SHP77 treated with DMSO at 0.1 percent for 48 hours (cell line): ENCODE data around the gene NANP.
"Not testable (repeated sequence)": the region's sequence is repeated elsewhere in the genome, so short reads cannot be mapped to it uniquely, and the experiment has no call there.

ENCODE experiments used
- DNase-seq: peaks from one replicate; lab custom pipeline; 2025; lab: John Stamatoyannopoulos, UW

The NANP gene

DNA sequence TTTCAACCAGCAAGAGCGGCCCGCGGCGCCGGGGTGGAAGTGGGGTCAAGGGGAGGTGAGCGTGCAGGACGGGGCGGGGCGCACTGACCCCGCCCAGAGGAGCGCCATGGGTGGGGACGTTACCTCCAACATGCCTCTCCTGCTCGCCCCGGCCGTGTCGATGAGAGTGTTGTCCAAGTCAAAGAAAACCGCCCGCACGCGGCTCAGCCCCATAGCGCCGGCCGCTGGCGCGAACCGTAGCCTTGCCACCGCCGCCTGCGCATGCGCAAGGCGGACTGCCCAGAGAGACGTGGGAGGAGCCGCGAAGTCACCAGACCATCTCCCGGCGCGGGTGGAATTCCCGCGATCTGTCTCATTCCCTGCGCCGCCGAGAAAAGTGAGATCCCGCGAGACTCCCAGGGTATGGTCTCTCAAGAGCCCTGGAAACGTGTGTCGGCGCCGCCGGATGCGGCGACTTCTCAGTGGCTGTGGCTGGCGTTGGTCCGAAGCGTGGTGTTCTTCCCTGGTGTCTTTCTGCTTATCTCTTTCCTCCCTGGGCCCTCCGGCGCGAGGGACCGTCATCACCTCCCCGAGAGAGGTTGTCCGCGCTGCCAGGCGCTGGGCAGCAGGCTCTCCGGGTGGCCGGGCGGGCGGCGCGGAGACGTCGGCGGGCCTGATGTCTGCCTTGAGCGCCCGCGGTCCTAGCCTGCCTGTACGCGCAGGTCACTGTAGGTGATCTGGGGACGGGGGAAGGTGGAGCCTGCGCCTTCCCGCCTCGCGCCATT lies at the start of gene NANP:
NANP (minus strand) TSS at position 279 of the 764 bp plus-strand sequence; CDS start at position 213, 66 bp downstream.
- DNase-seq: peak; percentile 99

DNA sequence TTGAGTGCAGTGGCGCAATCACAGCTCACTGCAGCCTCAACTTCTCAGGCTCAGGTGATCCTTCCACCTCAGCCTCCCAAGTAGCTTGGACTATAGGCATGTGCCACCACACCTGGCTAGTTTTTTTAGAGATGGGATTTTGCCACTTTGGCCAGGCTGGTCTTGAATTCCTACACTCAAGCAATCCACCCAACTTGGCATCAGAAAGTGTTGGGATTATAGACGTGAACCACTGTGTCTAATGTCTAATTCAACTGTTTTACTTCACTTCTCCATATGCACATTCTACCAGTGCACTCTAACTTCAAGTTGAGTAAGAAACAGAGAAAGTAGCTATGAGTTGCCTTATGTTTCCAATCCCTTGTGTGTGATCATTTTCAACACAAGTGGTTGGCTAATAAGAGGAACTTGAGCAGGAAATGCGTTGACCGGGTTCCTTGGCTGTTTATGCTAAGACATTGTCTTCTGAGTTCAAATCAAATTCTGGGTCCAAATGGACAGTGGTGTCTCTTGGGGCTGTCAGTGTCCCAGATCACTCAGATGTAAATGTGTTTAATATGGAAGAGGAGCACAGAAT lies 48.9 kb upstream of the NANP start:
- no peak for DNase-seq

- DNase-seq: no peak
Measured at GRCh38 chr20:25669826-25670422, 46.1 kb upstream of the NANP start.

DNA sequence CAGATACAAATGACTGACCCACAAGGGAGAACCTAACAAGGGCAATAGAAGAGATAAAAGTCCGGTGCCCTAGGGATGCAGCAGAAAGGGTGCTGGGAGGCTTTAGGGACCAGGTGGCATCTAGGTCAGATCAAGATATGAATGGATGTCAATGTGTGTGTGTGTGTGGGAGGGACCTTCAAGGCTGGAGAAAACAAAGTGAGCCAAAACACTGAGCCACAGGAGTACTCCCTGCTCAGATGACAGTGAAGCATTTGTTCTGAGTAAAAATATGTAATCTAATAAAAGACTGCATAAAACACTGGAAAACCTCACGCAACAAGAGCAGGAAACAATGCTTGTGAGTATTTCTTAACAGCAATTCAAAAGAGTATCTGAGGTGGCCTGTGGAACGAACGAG lies 44.6 kb upstream of the NANP start:
- DNase-seq: no peak

GRCh38 chr20:25659999-25660398 lies 36.2 kb upstream of the NANP start:
- DNase-seq: no peak

- no peak for DNase-seq
Measured at GRCh38 chr20:25654487-25654886, 30.7 kb upstream of the NANP start.

DNA sequence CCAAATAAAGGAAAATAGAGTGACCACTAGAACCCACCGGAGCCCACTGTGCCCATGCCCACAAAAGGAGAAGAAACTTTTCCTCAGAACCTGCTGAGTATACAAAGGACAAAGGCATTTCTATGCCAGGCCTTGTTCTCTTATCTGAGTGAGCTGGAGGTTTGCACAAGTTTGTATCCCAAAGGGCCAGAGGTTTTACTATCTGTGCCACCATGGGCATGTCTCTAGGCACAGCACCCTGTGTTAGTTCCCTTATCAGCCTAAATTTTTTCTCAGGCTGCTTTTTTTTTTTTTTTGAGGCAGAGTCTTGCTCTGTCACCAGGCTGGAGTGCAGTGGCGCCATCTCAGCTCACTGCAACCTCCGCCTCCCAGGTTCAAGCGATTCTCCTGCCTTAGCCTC lies 29.1 kb upstream of the NANP start:
- DNase-seq: not testable (repeated sequence)

GRCh38 chr20:25644814-25645213 lies 21.0 kb upstream of the NANP start:
- no peak for DNase-seq

- no peak for DNase-seq
Measured at GRCh38 chr20:25643716-25644115, 19.9 kb upstream of the NANP start.

DNA sequence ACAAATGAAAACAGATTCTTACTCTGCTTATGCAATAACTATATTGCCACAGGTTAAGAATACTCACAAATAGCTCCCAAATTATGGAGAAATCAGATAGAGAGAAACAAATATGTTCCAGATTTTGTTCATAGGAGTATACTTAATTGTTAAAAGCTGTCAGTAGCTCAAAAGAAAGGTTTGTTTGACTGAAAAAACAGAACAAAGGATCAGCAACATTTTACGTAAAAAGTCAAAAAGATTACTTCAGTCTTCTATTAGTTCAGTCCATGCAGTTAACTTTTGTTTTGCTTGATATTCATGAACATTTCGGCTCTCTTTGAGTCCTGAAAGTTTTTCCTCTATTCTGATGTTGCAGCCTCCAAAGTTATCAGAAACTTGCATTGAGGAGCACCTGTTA lies 13.4 kb upstream of the NANP start:
- no peak for DNase-seq

DNA sequence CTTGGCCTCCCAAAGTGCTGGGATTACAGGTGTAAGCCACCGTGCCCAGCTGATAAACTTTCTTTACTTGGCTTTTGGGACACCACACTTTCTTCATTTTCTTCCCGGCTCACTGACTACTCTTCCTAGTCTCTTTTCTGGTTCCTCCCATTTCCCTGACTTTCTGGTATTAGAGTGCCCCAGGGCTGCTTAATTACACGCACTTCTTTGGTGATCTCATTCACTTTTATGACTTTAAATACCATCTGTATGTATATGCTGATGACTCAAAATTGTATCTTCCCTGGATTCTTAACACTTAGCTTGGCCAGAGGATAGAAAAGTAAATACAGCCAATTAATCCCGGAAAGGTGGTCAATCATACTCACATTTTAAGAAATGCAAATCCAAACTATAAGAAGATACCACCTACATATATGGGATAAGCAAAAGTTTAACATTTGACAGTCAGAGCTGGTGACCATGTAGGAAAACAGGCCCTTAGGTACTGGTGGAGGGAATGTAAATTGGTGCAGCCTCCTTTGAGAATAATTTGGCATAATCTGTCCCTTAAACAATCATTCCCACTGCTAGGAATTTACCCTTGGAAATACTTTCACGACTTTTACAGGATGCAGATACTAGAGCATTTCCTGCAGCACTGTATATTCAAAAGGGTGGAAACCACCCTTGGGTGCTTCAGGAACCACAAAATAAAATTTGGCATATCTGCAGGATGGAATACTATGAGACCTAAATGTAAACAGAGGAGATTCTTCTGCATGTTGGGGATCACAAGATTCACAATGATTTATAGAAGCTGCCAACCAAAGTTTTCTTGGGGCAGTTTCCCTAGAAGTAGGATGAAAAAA lies 9.4 kb upstream of the NANP start:
- DNase-seq: no peak

DNA sequence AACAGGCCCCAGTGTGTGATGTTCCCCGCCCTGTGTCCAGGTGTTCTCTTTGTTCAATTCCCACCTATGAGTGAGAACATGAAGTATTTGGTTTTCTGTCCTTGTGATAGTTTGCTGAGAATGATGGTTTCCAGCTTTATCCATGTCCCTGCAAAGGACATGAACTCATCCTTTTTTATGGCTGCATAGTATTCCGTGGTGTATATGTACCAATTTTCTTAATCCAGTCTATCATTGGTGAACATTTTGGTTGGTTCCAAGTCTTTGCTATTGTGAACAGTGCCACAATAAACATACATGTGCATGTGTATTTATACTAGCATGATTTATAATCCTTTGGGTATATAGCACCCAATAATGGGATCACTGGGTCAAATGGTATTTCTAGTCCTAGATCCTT lies 6.8 kb upstream of the NANP start:
- DNase-seq: not testable (repeated sequence)

DNA sequence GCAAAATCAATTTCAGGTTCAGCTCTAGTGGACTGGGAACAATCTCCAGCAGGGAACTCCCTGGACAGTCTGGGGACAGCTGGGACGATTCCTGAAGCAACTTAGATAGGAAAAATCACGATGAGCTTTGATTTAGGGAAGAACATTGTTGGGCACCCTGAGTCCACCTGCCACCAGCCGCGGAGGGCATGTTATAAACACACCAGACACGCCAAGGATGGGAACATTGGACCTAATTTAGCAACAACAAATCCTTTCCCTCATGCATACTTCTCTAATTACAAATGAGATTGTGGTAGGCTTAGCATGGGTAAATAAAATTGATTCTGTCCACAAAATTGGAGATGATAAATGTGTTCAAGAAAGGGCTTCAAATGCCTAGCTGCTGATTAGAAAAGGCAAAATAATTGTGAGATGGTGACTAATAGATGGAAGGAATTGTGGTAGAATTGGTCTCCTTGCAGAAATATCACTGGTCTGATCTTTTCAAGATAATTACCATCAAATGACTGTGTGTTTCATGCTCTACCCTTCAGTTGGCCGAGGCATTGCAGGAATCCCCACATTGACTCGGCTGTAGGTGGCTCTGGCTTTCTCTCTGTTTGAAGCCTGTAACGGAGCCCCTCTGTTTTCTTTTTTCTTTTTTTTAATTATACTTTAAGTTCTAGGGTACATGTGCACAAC lies 6.1 kb upstream of the NANP start:
- DNase-seq: no peak

GRCh38 chr20:25626779-25627178 lies 3.0 kb upstream of the NANP start:
- no peak for DNase-seq

DNA sequence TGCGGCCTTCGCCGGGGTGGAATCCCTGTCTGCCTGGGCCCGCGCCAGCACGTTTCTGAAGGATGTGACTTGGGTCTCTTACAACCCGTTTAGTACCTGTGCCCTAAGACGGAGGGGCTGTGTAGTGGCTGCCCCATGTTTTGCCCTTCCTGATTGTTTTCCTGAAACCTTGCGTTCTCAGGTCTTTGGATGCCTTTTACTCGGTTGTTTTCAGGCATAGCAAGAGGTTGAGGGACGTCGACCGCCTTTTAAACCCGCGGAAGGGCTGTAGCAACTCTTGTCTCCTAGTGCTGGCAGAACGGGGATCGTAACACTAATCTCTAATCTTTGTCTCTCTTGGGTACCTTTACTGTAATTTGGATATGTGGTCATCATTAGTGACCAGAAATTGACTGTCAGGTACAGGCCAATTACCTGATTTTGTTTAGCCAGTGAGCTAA lies 706 bp upstream of the NANP start:
- DNase-seq: no peak

- peak; percentile 18 for DNase-seq
Measured at GRCh38 chr20:25623225-25623735, 534 bp downstream of the NANP start.

- DNase-seq: no peak
Measured at GRCh38 chr20:25622450-25623224, 1.2 kb downstream of the NANP start.

DNA sequence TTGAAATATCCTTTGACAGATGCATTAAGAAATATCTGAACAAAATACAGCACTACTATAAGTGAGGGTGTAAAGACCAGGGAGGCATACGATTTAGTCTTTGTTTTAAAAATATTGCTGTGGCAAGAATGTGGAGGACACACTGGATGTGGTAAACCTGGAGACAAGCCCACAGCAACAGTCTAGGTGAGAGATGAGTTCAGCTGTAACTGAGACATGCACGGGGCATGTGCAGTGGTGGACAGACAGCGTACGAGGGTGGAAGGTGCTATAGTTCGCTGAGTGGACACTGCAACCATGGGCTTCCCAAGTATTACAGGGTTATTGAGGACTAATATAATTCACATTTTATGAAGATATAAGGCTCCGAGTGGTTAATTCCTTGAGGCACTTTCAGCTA lies 1.8 kb downstream of the NANP start:
- no peak for DNase-seq

DNA sequence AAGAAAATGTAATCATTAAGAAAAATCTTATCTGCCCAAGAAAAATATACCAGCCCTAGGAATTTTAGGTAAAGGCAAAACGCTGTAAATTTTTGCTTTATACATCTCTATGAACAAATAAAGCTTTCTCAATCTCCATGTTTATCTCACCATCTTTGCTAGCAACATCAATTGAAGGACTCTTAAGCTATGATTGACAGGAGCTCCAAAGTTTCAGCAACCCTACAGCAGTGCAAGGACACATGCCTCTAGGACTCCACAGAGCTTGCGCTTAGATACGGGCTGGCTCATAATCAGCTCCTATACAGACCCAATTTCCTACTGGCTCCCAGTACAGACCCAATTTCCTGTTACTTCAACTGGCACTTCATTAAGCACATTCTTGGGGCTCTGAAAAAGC lies 4.3 kb downstream of the NANP start:
- no peak for DNase-seq

- DNase-seq: no peak
Measured at GRCh38 chr20:25608774-25609173, 15.0 kb downstream of the NANP start.
